HEK293 (cell line): Measurements from ENCODE around the gene MUC13.

Source experiments
- PRDM2 ChIP-seq: fragments of 450-650 bp; formaldehyde crosslinking; IDR thresholded peaks from 2 replicates; pipeline ENCODE4 v1.5.1; 2016; ENCODE audit warnings: missing biosample characterization, missing genetic modification characterization, borderline replicate concordance
- ZBTB7A ChIP-seq: fragments of 450-650 bp; formaldehyde crosslinking; IDR thresholded peaks from 2 replicates; pipeline ENCODE4 v1.5.1; 2016; ENCODE audit warnings: low read depth, missing biosample characterization, missing genetic modification characterization
- ZNF184 ChIP-seq: fragments of 450-650 bp; IDR thresholded peaks from 2 replicates; pipeline ENCODE4 v1.5.1; 2018; ENCODE audit warnings: missing biosample characterization, mild to moderate bottlenecking, missing genetic modification characterization
- ZNF324 ChIP-seq: fragments of 450-650 bp; formaldehyde crosslinking; IDR thresholded peaks from 2 replicates; pipeline ENCODE4 v1.5.1; 2016; ENCODE audit warnings: missing biosample characterization, missing genetic modification characterization
- ZNF664 ChIP-seq: fragments of 450-650 bp; formaldehyde crosslinking; IDR thresholded peaks from 2 replicates; pipeline ENCODE4 v1.5.1; 2016; ENCODE audit warnings: missing biosample characterization, missing genetic modification characterization

MUC13 gene

GRCh38 chr3:124856677-124857076 is 77.9 kb downstream of the MUC13 start (continued):
- TF ChIP-seq PRDM2, result no peak
- TF ChIP-seq ZNF664, result no peak
- TF ChIP-seq ZNF324 (tag by site-specific recombination), result no peak
- TF ChIP-seq ZNF184, result no peak
- no peak for TF ChIP-seq ZBTB7A (tag by site-specific recombination)
